OCI-M2 (cell line): ENCODE results near the gene TUBB1.

Source experiments
- DNase-seq: peaks from one replicate; lab custom pipeline; 2025; ENCODE audit not compliant: unreplicated experiment; lab: John Stamatoyannopoulos, UW

Gene TUBB1

GRCh38 chr20:59042151-59042795 is 23.0 kb downstream of the TUBB1 start, which contains the start of gene PRELID3B:
Gene PRELID3B (minus strand): TSS chr20:59042786. CDS start chr20:59042730, 56 bp downstream.
- no peak for DNase-seq

GRCh38 chr20:59042796-59043631 is 23.8 kb downstream of the TUBB1 start:
- DNase-seq = peak; percentile 37

GRCh38 chr20:59043698-59044097 is 24.5 kb downstream of the TUBB1 start:
- DNase-seq = no peak

- DNase-seq = no peak
Measured at GRCh38 chr20:59044295-59044694, 25.1 kb downstream of the TUBB1 start.

- DNase-seq = no peak
Measured at GRCh38 chr20:59044796-59045195, 25.6 kb downstream of the TUBB1 start.

- DNase-seq = no peak
Measured at GRCh38 chr20:59046862-59047261, 27.6 kb downstream of the TUBB1 start.

GRCh38 chr20:59047938-59048680 is 28.9 kb downstream of the TUBB1 start:
- no peak for DNase-seq

GRCh38 chr20:59048681-59049030 is 29.4 kb downstream of the TUBB1 start:
- DNase-seq = no peak

- no peak for DNase-seq
Measured at GRCh38 chr20:59050437-59050836, 31.2 kb downstream of the TUBB1 start.

- no peak for DNase-seq
Measured at GRCh38 chr20:59051666-59052185, 32.5 kb downstream of the TUBB1 start.

GRCh38 chr20:59055302-59055701 is 36.1 kb downstream of the TUBB1 start:
- no peak for DNase-seq

- DNase-seq = no peak
Measured at GRCh38 chr20:59062081-59062480, 42.9 kb downstream of the TUBB1 start.

GRCh38 chr20:59063358-59064213 is 44.4 kb downstream of the TUBB1 start:
- DNase-seq = no peak

- no peak for DNase-seq
Measured at GRCh38 chr20:59064214-59064722, 45.0 kb downstream of the TUBB1 start.

- no peak for DNase-seq
Measured at GRCh38 chr20:59068534-59068933, 49.3 kb downstream of the TUBB1 start.

- DNase-seq = no peak
Measured at GRCh38 chr20:59069026-59069425, 49.8 kb downstream of the TUBB1 start.

- DNase-seq = no peak
Measured at GRCh38 chr20:59071216-59071615, 52.0 kb downstream of the TUBB1 start.

GRCh38 chr20:59073582-59073981 is 54.4 kb downstream of the TUBB1 start:
- no peak for DNase-seq

GRCh38 chr20:59074456-59074855 is 55.2 kb downstream of the TUBB1 start:
- no peak for DNase-seq

- DNase-seq = no peak
Measured at GRCh38 chr20:59075934-59076508, 56.8 kb downstream of the TUBB1 start.
